Nephron (organoid): ENCODE results near the gene MYH7B.
A peak's percentile ranks its signal among the peaks of the same experiment; 100 is the strongest.

Source experiments
- H3K27ac Mint-ChIP-seq, 3 experiments: 2 replicates each; pipeline ENCODE4 v1.8.0; 2020; ENCODE audit warnings: mixed read lengths in 3 of 3, mild to moderate bottlenecking in 2 of 3, moderate library complexity in 1 of 3
- H3K27me3 Mint-ChIP-seq: 2 replicates; pipeline ENCODE4 v1.8.0; 2021; ENCODE audit warnings: low read depth, mild to moderate bottlenecking, moderate library complexity, mixed read lengths
- H3K36me3 Mint-ChIP-seq: 2 replicates; pipeline ENCODE4 v1.8.0; 2020; ENCODE audit warnings: low read depth, mixed read lengths
- H3K4me1 Mint-ChIP-seq: 2 replicates; pipeline ENCODE4 v1.8.0; 2020; ENCODE audit warnings: mixed read lengths
- H3K4me3 Mint-ChIP-seq, 3 experiments: 2 replicates each; pipeline ENCODE4 v1.8.0; 2020; ENCODE audit warnings: mild to moderate bottlenecking in 3 of 3, mixed read lengths in 3 of 3, moderate library complexity in 2 of 3
- H3K9me3 Mint-ChIP-seq: 2 replicates; pipeline ENCODE4 v1.8.0; 2020; ENCODE audit warnings: mixed read lengths
- CTCF ChIP-seq, 3 experiments: fragments of 200-600 bp; sonication (generic); IDR thresholded peaks; one replicate each; pipeline ENCODE4 v1.5.0; 2021; ENCODE audit warnings: antibody characterized with exemption in 3 of 3; ENCODE audit not compliant: unreplicated experiment in 3 of 3

The MYH7B gene

GRCh38 chr20:34941226-34941625, 14.4 kb upstream of the MYH7B start:
- H3K27me3 Mint-ChIP-seq: no peaks in the 10 kb centered on the region
- no peak for TF ChIP-seq CTCF (IDR thresholded peaks at IDR 0.05; ENCODE audit: unreplicated experiment in 3 of 3)
- peaks cover 59% of the 10 kb centered on the region for H3K36me3 Mint-ChIP-seq
- H3K4me1 Mint-ChIP-seq: peaks cover 20% of the 10 kb centered on the region
- H3K27ac Mint-ChIP-seq: no peak overlapping the region
- H3K4me3 Mint-ChIP-seq: no peak overlapping the region
- H3K9me3 Mint-ChIP-seq: no peaks in the 10 kb centered on the region

- H3K9me3 Mint-ChIP-seq: no peaks in the 10 kb centered on the region
- TF ChIP-seq CTCF (IDR thresholded peaks at IDR 0.05; ENCODE audit: unreplicated experiment in 3 of 3): no peak
- peaks cover 57% of the 10 kb centered on the region for H3K36me3 Mint-ChIP-seq
- H3K4me3 Mint-ChIP-seq: no peak overlapping the region
- H3K27ac Mint-ChIP-seq: no peak overlapping the region
- no peaks in the 10 kb centered on the region for H3K27me3 Mint-ChIP-seq
- H3K4me1 Mint-ChIP-seq: peaks cover 20% of the 10 kb centered on the region
Observed at GRCh38 chr20:34942301-34942700, 13.4 kb upstream of the MYH7B start.

- H3K27ac Mint-ChIP-seq: no peak overlapping the region
- H3K36me3 Mint-ChIP-seq: peaks cover 48% of the 10 kb centered on the region
- H3K4me3 Mint-ChIP-seq: no peak overlapping the region
- H3K9me3 Mint-ChIP-seq: no peaks in the 10 kb centered on the region
- H3K4me1 Mint-ChIP-seq: peaks cover 12% of the 10 kb centered on the region
- H3K27me3 Mint-ChIP-seq: no peaks in the 10 kb centered on the region
- TF ChIP-seq CTCF (IDR thresholded peaks at IDR 0.05; ENCODE audit: unreplicated experiment in 3 of 3): no peak
Observed at GRCh38 chr20:34943808-34944567, 11.7 kb upstream of the MYH7B start.

DNA sequence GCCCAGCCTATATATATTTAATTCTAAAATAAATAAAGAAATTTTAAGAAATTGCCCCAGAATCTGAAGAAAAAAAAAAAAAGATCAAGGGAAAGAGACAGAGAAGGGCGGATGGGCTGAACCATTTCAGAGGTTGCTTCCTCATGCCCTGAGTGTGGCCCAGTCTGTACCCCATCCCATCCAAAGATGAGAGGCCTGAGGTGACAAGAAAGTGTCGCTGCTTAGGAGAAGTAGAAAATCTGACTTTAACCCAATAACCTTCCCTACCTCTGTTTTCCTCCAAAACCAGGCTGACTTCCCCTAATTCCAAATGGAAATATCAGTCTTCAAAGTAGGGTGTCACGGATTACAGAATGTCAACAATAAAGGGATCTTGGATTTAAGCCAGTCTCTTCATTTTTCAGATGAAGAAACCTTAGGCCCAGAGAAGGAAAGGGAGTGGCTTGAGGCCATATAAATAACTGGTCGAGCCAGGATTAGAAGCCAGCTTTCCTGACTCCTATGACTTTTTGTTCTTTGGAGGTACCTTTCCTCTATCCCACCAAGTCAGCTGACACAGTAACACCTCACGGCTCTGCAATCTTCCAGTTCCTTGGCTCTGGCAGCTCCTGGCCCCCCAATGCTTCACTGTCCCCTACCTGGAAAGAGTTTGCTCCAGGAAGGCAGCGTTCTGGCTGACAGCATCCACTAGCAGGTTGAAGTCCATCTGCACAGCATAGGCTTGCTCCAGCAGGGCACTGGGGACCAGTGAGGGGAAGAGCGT, 10.2 kb upstream of the MYH7B start:
- Mint-ChIP-seq H3K4me3 (no peak overlapping the region), H3K27ac (peak overlapping the region in 2 of 3 experiments; percentile 8 to 35), H3K9me3 (no peaks in the 10 kb centered on the region), H3K36me3 (peaks cover 51% of the 10 kb centered on the region), H3K27me3 (no peaks in the 10 kb centered on the region), H3K4me1 (peaks cover 11% of the 10 kb centered on the region)
- no peak for TF ChIP-seq CTCF (IDR thresholded peaks at IDR 0.05; ENCODE audit: unreplicated experiment in 3 of 3)

GRCh38 chr20:34946661-34947060, 9.0 kb upstream of the MYH7B start:
- no peak for TF ChIP-seq CTCF (IDR thresholded peaks at IDR 0.05; ENCODE audit: unreplicated experiment in 3 of 3)
- Mint-ChIP-seq H3K36me3 (peaks cover 41% of the 10 kb centered on the region), H3K4me3 (no peak overlapping the region), H3K4me1 (peaks cover 7% of the 10 kb centered on the region), H3K27me3 (no peaks in the 10 kb centered on the region), H3K9me3 (no peaks in the 10 kb centered on the region), H3K27ac (peak overlapping the region in 2 of 3 experiments; percentile 8 to 35)
